A549 (cell line): ENCODE data around the gene C1QTNF1. TPM values are rescaled to one million over a fixed set of nuclear protein-coding genes. Genes with fewer than 3 reads are reported as not detected.

ENCODE experiments used
- ATAC-seq, 2 experiments: fragments of 200-7000 bp in 1 of 2; fragments of >200 bp in 1 of 2; cut with Nextera tagmentation in 1 of 2; cut with Tn5 transposase in 1 of 2; 3 replicates each; pipeline versions ENCODE4 v1.8.0 to v1.9.1; 2018 to 2020; ENCODE audit warnings: mild to moderate bottlenecking in 1 of 2, moderate library complexity in 1 of 2
- CTCF ChIA-PET: fragments of 300-600 bp; sonication (Branson Sonifier 250); formaldehyde crosslinking; extraction: SDS; loops from one replicate; lab custom pipeline; 2021; ENCODE audit warnings: antibody characterized with exemption, inconsistent platforms; lab: Yijun Ruan, JAX
- POLR2A ChIA-PET: fragments of 350-600 bp; formaldehyde crosslinking; extraction: SDS; loops from one replicate; lab custom pipeline; 2021; ENCODE audit warnings: antibody characterized with exemption, inconsistent platforms; lab: Yijun Ruan, JAX
- DNase-seq, 2 experiments: peaks; one replicate each; pipeline versions ENCODE4 v3.0.0 to v3.0.0-alpha.2; 2011 to 2016; ENCODE audit warnings: low read depth in 1 of 2, low spot score in 1 of 2
- FAIRE-seq: peaks from 2 replicates; lab custom pipeline; 2011; peaks lifted over from hg19 to GRCh38; lab: Jason Lieb, UNC
- H3K27ac ChIP-seq, 2 experiments: fragments of >200 bp; sonication (Bioruptor Twin); formaldehyde crosslinking; 3 replicates each; pipeline ENCODE4 v1.5.1; 2016 to 2017
- H3K4me1 ChIP-seq: fragments of >200 bp; sonication (Bioruptor Twin); formaldehyde crosslinking; 3 replicates; pipeline ENCODE4 v1.6.1; 2016
- H3K4me2 ChIP-seq: fragments of >200 bp; sonication (Bioruptor Twin); formaldehyde crosslinking; 3 replicates; pipeline ENCODE4 v1.6.1; 2016
- H3K4me3 ChIP-seq: fragments of >200 bp; sonication (Bioruptor Twin); formaldehyde crosslinking; 3 replicates; pipeline ENCODE4 v1.5.1; 2016
- H3K9me3 ChIP-seq: fragments of >200 bp; sonication (Bioruptor Twin); formaldehyde crosslinking; 3 replicates; pipeline ENCODE4 v1.6.1; 2016
- CBX2 ChIP-seq: fragments of 200-600 bp; sonication (generic); IDR thresholded peaks from 2 replicates; pipeline ENCODE4 v1.6.1; 2016; ENCODE audit warnings: low read depth, mild to moderate bottlenecking, borderline replicate concordance
- CEBPB ChIP-seq, 2 experiments: fragments of >200 bp in 1 of 2; sonication (Bioruptor Twin) in 1 of 2; formaldehyde crosslinking in 1 of 2; IDR thresholded peaks; 2 replicates each; pipeline ENCODE4 v1.6.1; 2012 to 2016
- FOSB ChIP-seq: fragments of 250-450 bp; sonication (Bioruptor Pico); IDR thresholded peaks from 2 replicates; pipeline ENCODE4 v1.5.0; 2020; ENCODE audit warnings: mild to moderate bottlenecking, moderate library complexity
- HEYL ChIP-seq: fragments of 250-450 bp; sonication (Bioruptor Pico); IDR thresholded peaks from 2 replicates; pipeline ENCODE4 v1.8.0; 2021; ENCODE audit warnings: mild to moderate bottlenecking, moderate library complexity
- HOXB5 ChIP-seq: fragments of 250-450 bp; sonication (Bioruptor Pico); IDR thresholded peaks from 2 replicates; pipeline ENCODE4 v1.5.0; 2020; ENCODE audit warnings: mild to moderate bottlenecking, moderate library complexity
- JUNB ChIP-seq: fragments of >200 bp; sonication (Bioruptor Twin); formaldehyde crosslinking; IDR thresholded peaks from 2 replicates; pipeline ENCODE4 v1.6.1; 2016
- KDM5A ChIP-seq: fragments of 200-600 bp; sonication (generic); IDR thresholded peaks from 2 replicates; pipeline ENCODE4 v1.6.1; 2016; ENCODE audit warnings: antibody characterized with exemption, mild to moderate bottlenecking
- MAZ ChIP-seq: fragments of 150-350 bp; IDR thresholded peaks from 2 replicates; pipeline ENCODE4 v1.6.1; 2014; ENCODE audit warnings: antibody characterized with exemption, low read depth, low read length, borderline replicate concordance
- MYC ChIP-seq: IDR thresholded peaks from 2 replicates; pipeline ENCODE4 v1.6.1; 2012; ENCODE audit warnings: mild to moderate bottlenecking, inconsistent platforms, low read length, improper control_type of control experiment, borderline replicate concordance
- PHF8 ChIP-seq: fragments of 200-600 bp; sonication (generic); IDR thresholded peaks from 2 replicates; pipeline ENCODE4 v1.6.1; 2016; ENCODE audit warnings: low read depth, mild to moderate bottlenecking, antibody characterized with exemption, moderate library complexity, borderline replicate concordance
- POLR2A ChIP-seq: IDR thresholded peaks from 2 replicates; pipeline ENCODE4 v1.6.1; 2012; ENCODE audit warnings: mild to moderate bottlenecking, low read length
- RAD21 ChIP-seq, 2 experiments: fragments of >200 bp in 1 of 2; sonication (Bioruptor Twin) in 1 of 2; formaldehyde crosslinking in 1 of 2; IDR thresholded peaks in 1 of 2; conservative IDR thresholded peaks in 1 of 2; 2 replicates in 1 of 2; 3 replicates in 1 of 2; pipeline ENCODE4 v1.6.1; 2012 to 2018; ENCODE audit warnings: inconsistent platforms in 1 of 2
- RCOR1 ChIP-seq: fragments of 150-350 bp; IDR thresholded peaks from 2 replicates; pipeline ENCODE4 v1.6.1; 2014; ENCODE audit warnings: antibody characterized with exemption, low read length, low read depth
- REST ChIP-seq: fragments of 200-600 bp; sonication (generic); IDR thresholded peaks from 2 replicates; pipeline ENCODE4 v1.6.1; 2016; ENCODE audit warnings: antibody characterized with exemption, mild to moderate bottlenecking, moderate library complexity
- RNF2 ChIP-seq: fragments of 200-600 bp; sonication (generic); IDR thresholded peaks from 2 replicates; pipeline ENCODE4 v1.6.1; 2016; ENCODE audit warnings: low read depth, mild to moderate bottlenecking, antibody characterized with exemption, moderate library complexity, borderline replicate concordance
- TFCP2L1 ChIP-seq: fragments of 250-450 bp; sonication (Bioruptor Pico); IDR thresholded peaks from 2 replicates; pipeline ENCODE4 v1.5.0; 2021; ENCODE audit warnings: mild to moderate bottlenecking
- TP53 ChIP-seq: fragments of 250-450 bp; sonication (Bioruptor Pico); IDR thresholded peaks from 2 replicates; pipeline ENCODE4 v1.5.0; 2021; ENCODE audit warnings: mild to moderate bottlenecking, moderate library complexity
- ZFP36 ChIP-seq: fragments of 450-650 bp; IDR thresholded peaks from 2 replicates; pipeline ENCODE4 v1.6.1; 2014; ENCODE audit warnings: borderline replicate concordance; ENCODE audit not compliant: partially characterized antibody
- ZSCAN20 ChIP-seq: fragments of 250-450 bp; sonication (Bioruptor Pico); IDR thresholded peaks from 2 replicates; pipeline ENCODE4 v1.8.0; 2022; ENCODE audit warnings: mild to moderate bottlenecking, moderate library complexity
- whole genome bisulfite sequencing: methylation state at CpG from one replicate; pipeline ENCODE4 v1.1.6; 2017; ENCODE audit errors: missing lambda C conversion rate; 5-methylcytosine and 5-hydroxymethylcytosine counted together
- polyA plus RNA-seq, 4 experiments: library from polyadenylated mRNA; depleted of rRNA in 3 of 4; stranded (reverse); fragments of >200 nt; fragmentation: RNase III in 1 of 4; extraction: RNeasy Plus Mini Kit Qiagen cat#74134 plus additional on column Dnase treatment in 1 of 4; gene quantifications; 2 replicates in 3 of 4; 3 replicates in 1 of 4; pipeline ENCODE4 v1.2.3, GENCODE V29; 2011 to 2017
- TF ChIP-seq, protein P1 (sequence below): fragments of 150-350 bp; IDR thresholded peaks from 2 replicates; pipeline ENCODE4 v1.6.1; 2014; ENCODE audit warnings: low read depth, mild to moderate bottlenecking, low read length
- TF ChIP-seq, protein P2 (sequence below): fragments of >200 bp; sonication (Bioruptor Twin); formaldehyde crosslinking; IDR thresholded peaks from 2 replicates; pipeline ENCODE4 v1.6.1; 2016
- TF ChIP-seq, protein P3 (sequence below): fragments of >200 bp; sonication (Bioruptor Twin); formaldehyde crosslinking; IDR thresholded peaks from 3 replicates; pipeline ENCODE4 v1.5.1; 2016

C1QTNF1 gene
- polyA plus RNA-seq, 2 of the 4 experiments (the other 2 are of a cell fraction) = 10.2 to 26.1 TPM

- TF ChIP-seq, protein P1, sequence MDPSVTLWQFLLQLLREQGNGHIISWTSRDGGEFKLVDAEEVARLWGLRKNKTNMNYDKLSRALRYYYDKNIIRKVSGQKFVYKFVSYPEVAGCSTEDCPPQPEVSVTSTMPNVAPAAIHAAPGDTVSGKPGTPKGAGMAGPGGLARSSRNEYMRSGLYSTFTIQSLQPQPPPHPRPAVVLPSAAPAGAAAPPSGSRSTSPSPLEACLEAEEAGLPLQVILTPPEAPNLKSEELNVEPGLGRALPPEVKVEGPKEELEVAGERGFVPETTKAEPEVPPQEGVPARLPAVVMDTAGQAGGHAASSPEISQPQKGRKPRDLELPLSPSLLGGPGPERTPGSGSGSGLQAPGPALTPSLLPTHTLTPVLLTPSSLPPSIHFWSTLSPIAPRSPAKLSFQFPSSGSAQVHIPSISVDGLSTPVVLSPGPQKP = no peak
- TF ChIP-seq CEBPB (IDR thresholded peaks at IDR 0.05) (no peak), RNF2 (no peak)
These were observed 19.4 kb downstream of the C1QTNF1 start (continued) for GRCh38 chr17:79043191-79043930.

- FAIRE-seq (no peak), ATAC-seq (no peak), DNase-seq (no peak)
- Histone ChIP-seq H3K4me2 (no peak overlapping the region), H3K4me1 (peaks cover 23% of the 10 kb centered on the region), H3K9me3 (no peaks in the 10 kb centered on the region), H3K4me3 (no peak overlapping the region), H3K27ac (no peak overlapping the region)
- ChIA-PET POLR2A (no interaction called here), CTCF (interaction anchor here (1.1 to 11.9 kb wide), 13 partner anchors 9 to 357 kb away, joined by 4 to 289 read pairs (median 48); partner anchors contain the start of gene ENGASE)
- 67% methylated on average over 9 of the region's 12 CpGs for WGBS
- TF ChIP-seq RCOR1 (no peak), POLR2A (no peak), MAZ (no peak), TP53 (CRISPR knock-in tag) (no peak), CBX2 (no peak), ZSCAN20 (CRISPR knock-in tag) (no peak), ZFP36 (no peak), KDM5A (no peak), PHF8 (no peak), JUNB (no peak), HOXB5 (CRISPR knock-in tag) (no peak), REST (no peak), MYC (no peak), HEYL (CRISPR knock-in tag) (no peak), CEBPB (IDR thresholded peaks at IDR 0.05) (no peak), FOSB (CRISPR knock-in tag) (no peak), TFCP2L1 (CRISPR knock-in tag) (no peak), RAD21 (conservative IDR thresholded peaks at IDR 0.05 in 1 of 2, IDR thresholded peaks at IDR 0.05 in 1 of 2) (no peak)
- TF ChIP-seq, protein P2, sequence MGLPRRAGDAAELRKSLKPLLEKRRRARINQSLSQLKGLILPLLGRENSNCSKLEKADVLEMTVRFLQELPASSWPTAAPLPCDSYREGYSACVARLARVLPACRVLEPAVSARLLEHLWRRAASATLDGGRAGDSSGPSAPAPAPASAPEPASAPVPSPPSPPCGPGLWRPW = no peak
- TF ChIP-seq, protein P3, sequence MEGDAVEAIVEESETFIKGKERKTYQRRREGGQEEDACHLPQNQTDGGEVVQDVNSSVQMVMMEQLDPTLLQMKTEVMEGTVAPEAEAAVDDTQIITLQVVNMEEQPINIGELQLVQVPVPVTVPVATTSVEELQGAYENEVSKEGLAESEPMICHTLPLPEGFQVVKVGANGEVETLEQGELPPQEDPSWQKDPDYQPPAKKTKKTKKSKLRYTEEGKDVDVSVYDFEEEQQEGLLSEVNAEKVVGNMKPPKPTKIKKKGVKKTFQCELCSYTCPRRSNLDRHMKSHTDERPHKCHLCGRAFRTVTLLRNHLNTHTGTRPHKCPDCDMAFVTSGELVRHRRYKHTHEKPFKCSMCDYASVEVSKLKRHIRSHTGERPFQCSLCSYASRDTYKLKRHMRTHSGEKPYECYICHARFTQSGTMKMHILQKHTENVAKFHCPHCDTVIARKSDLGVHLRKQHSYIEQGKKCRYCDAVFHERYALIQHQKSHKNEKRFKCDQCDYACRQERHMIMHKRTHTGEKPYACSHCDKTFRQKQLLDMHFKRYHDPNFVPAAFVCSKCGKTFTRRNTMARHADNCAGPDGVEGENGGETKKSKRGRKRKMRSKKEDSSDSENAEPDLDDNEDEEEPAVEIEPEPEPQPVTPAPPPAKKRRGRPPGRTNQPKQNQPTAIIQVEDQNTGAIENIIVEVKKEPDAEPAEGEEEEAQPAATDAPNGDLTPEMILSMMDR = no peak
These were observed 20.0 kb downstream of the C1QTNF1 start for GRCh38 chr17:79043931-79044320.
